MM.1S (cell line): Measurements from ENCODE around the gene HCST.

Source experiments
- DNase-seq: peaks from one replicate; pipeline ENCODE4 v3.0.0-alpha.2; 2015
- H2AFZ ChIP-seq: fragments of 300-600 bp; sonication (generic); 2 replicates; pipeline ENCODE4 v1.6.0; 2016; ENCODE audit warnings: antibody characterized with exemption, low read length
- H3F3A ChIP-seq: fragments of 300-600 bp; sonication (generic); 2 replicates; pipeline ENCODE4 v1.6.1; 2016; ENCODE audit warnings: mild to moderate bottlenecking, antibody characterized with exemption, low read length, moderate library complexity, mixed read lengths; ENCODE audit not compliant: insufficient read depth
- H3K27ac ChIP-seq: fragments of 300-600 bp; sonication (generic); 2 replicates; pipeline ENCODE4 v1.5.1; 2016; ENCODE audit warnings: mild to moderate bottlenecking, low read length
- H3K27me3 ChIP-seq: fragments of 300-600 bp; sonication (generic); replicated peaks from 2 replicates; pipeline ENCODE4 v1.6.0; 2016; ENCODE audit warnings: low read length; ENCODE audit not compliant: insufficient read depth
- H3K36me3 ChIP-seq: fragments of 300-600 bp; sonication (generic); replicated peaks from 2 replicates; pipeline ENCODE4 v1.6.1; 2016; ENCODE audit warnings: mild to moderate bottlenecking, low read length, mixed read lengths; ENCODE audit not compliant: insufficient read depth
- H3K4me1 ChIP-seq: fragments of 300-600 bp; sonication (generic); 2 replicates; pipeline ENCODE4 v1.6.1; 2016; ENCODE audit warnings: low read length, mixed read lengths
- H3K4me2 ChIP-seq: fragments of 300-600 bp; sonication (generic); 2 replicates; pipeline ENCODE4 v1.6.0; 2016; ENCODE audit warnings: low read depth, low read length
- H3K4me3 ChIP-seq: fragments of 300-600 bp; sonication (generic); 2 replicates; pipeline ENCODE4 v1.5.1; 2016; ENCODE audit warnings: low read length, mixed read lengths
- H3K79me2 ChIP-seq: fragments of 300-600 bp; sonication (generic); 2 replicates; pipeline ENCODE4 v1.6.1; 2016; ENCODE audit warnings: mixed run types, low read length, mixed read lengths
- H3K9ac ChIP-seq: fragments of 300-600 bp; sonication (generic); 2 replicates; pipeline ENCODE4 v1.6.1; 2016; ENCODE audit warnings: low read length, mixed read lengths
- H3K9me2 ChIP-seq: fragments of 300-600 bp; sonication (generic); replicated peaks from 2 replicates; pipeline ENCODE4 v1.6.1; 2016; ENCODE audit warnings: mild to moderate bottlenecking, low read length, mixed read lengths; ENCODE audit not compliant: insufficient read depth
- H3K9me3 ChIP-seq: fragments of 300-600 bp; sonication (generic); replicated peaks from 2 replicates; pipeline ENCODE4 v1.6.1; 2016; ENCODE audit warnings: mild to moderate bottlenecking, low read length, mixed read lengths; ENCODE audit not compliant: insufficient read depth
- H4K20me1 ChIP-seq: fragments of 300-600 bp; sonication (generic); 2 replicates; pipeline ENCODE4 v1.6.1; 2016; ENCODE audit warnings: mild to moderate bottlenecking, low read length, moderate library complexity, mixed read lengths; ENCODE audit not compliant: insufficient read depth
- CTCF ChIP-seq: fragments of 300-600 bp; sonication (generic); IDR thresholded peaks from 2 replicates; pipeline ENCODE4 v1.5.1; 2016; ENCODE audit warnings: antibody characterized with exemption, low read length, mixed read lengths
- EZH2 ChIP-seq: fragments of 300-600 bp; sonication (generic); optimal IDR thresholded peaks from 2 replicates; pipeline ENCODE3; 2017; ENCODE audit warnings: low read depth, mild to moderate bottlenecking, antibody characterized with exemption, low read length, mixed read lengths
- EZH2phosphoT487 ChIP-seq: fragments of 300-600 bp; sonication (generic); IDR thresholded peaks from 2 replicates; pipeline ENCODE4 v1.6.1; 2018; ENCODE audit warnings: antibody characterized with exemption, low read length

Gene HCST

GRCh38 chr19:35907377-35907745 lies 5.0 kb downstream of the HCST start:
- no peak overlapping the region for H3K4me3 ChIP-seq
- no peak overlapping the region for H3K9ac ChIP-seq
- H3F3A ChIP-seq, result no peaks in the 10 kb centered on the region; the same call in 1 of the 2 replicates
- no peak overlapping the region for H3K4me2 ChIP-seq
- H3K27me3 ChIP-seq, result peaks cover 47% of the 10 kb centered on the region
- H3K9me3 ChIP-seq, result no peaks in the 10 kb centered on the region
- peaks cover 5% of the 10 kb centered on the region; the same call in 1 of the 2 replicates for H3K4me1 ChIP-seq
- DNase-seq, result no peak
- no peak overlapping the region for H2AFZ ChIP-seq
- no peaks in the 10 kb centered on the region for H4K20me1 ChIP-seq
- H3K27ac ChIP-seq, result no peak overlapping the region
- H3K36me3 ChIP-seq, result no peaks in the 10 kb centered on the region
- no peaks in the 10 kb centered on the region for H3K79me2 ChIP-seq
- no peak for TF ChIP-seq EZH2phosphoT487
- no peak for TF ChIP-seq CTCF
- TF ChIP-seq EZH2, result no peak
- no peaks in the 10 kb centered on the region for H3K9me2 ChIP-seq

GRCh38 chr19:35908010-35908441 lies 5.7 kb downstream of the HCST start, which contains the start of gene TYROBP:
Gene TYROBP, minus strand, starts transcription at chr19:35908295. Its CDS starts 67 bp downstream, at chr19:35908228.
- no peak within 1 kb of the TSS for H3K4me3 ChIP-seq
- no peak within 1 kb of the TSS for H3K27ac ChIP-seq
- H3K9me3 ChIP-seq, result no peaks in the 10 kb centered on the region
- H3K9me2 ChIP-seq, result no peaks in the 10 kb centered on the region
- H3K36me3 ChIP-seq, result no peaks in the 10 kb centered on the region
- H2AFZ ChIP-seq, result no peak within 1 kb of the TSS
- DNase-seq, result no peak
- H3K9ac ChIP-seq, result no peak within 1 kb of the TSS
- no peaks in the 10 kb centered on the region; the same call in 1 of the 2 replicates for H3F3A ChIP-seq
- no peaks in the 10 kb centered on the region for H4K20me1 ChIP-seq
- peaks cover 5% of the 10 kb centered on the region; the same call in 1 of the 2 replicates for H3K4me1 ChIP-seq
- H3K4me2 ChIP-seq, result no peak within 1 kb of the TSS
- peaks cover 50% of the 10 kb centered on the region for H3K27me3 ChIP-seq
- no peak for TF ChIP-seq CTCF
- TF ChIP-seq EZH2, result no peak
- TF ChIP-seq EZH2phosphoT487, result no peak
- no peaks in the 10 kb centered on the region for H3K79me2 ChIP-seq

GRCh38 chr19:35908973-35909683 lies 6.8 kb downstream of the HCST start:
- H3K36me3 ChIP-seq, result no peaks in the 10 kb centered on the region
- H3K4me3 ChIP-seq, result no peak overlapping the region
- H3K27ac ChIP-seq, result no peak overlapping the region
- TF ChIP-seq CTCF (no peak), EZH2 (no peak), EZH2phosphoT487 (no peak)
- no peaks in the 10 kb centered on the region; the same call in 1 of the 2 replicates for H3K4me1 ChIP-seq
- no peaks in the 10 kb centered on the region for H3K79me2 ChIP-seq
- no peak overlapping the region for H3K9ac ChIP-seq
- no peaks in the 10 kb centered on the region for H3F3A ChIP-seq
- H3K27me3 ChIP-seq, result peaks cover 58% of the 10 kb centered on the region
- H4K20me1 ChIP-seq, result no peaks in the 10 kb centered on the region
- no peak overlapping the region for H2AFZ ChIP-seq
- DNase-seq, result no peak
- H3K9me3 ChIP-seq, result no peaks in the 10 kb centered on the region
- H3K4me2 ChIP-seq, result no peak overlapping the region
- H3K9me2 ChIP-seq, result no peaks in the 10 kb centered on the region
